Panc1 (cell line): ENCODE data around the gene SEC11A. TPM values are rescaled to one million over a fixed set of nuclear protein-coding genes. Genes with fewer than 3 reads are reported as not detected.

ENCODE experiments used
- ATAC-seq: fragments of 200-7000 bp; cut with Tn5 transposase; 2 replicates; pipeline ENCODE4 v1.9.1; 2020; ENCODE audit warnings: mild to moderate bottlenecking, moderate library complexity
- BruUV-seq: library from RNA; stranded (reverse); fragments of 400-500 nt; replicated peaks from 2 replicates; lab custom pipeline; 2021; lab: Mats Ljungman, UMichigan
- CTCF ChIA-PET: fragments of 300-600 bp; sonication (Branson Sonifier 250); formaldehyde crosslinking; loops from one replicate; lab custom pipeline; 2022; ENCODE audit warnings: antibody characterized with exemption; lab: Charles Lee
- POLR2A ChIA-PET: fragments of 300-600 bp; sonication (Branson Sonifier 250); formaldehyde crosslinking; loops from one replicate; lab custom pipeline; 2022; ENCODE audit warnings: antibody characterized with exemption; lab: Charles Lee
- DNase-seq: peaks from one replicate; pipeline ENCODE4 v3.0.0-alpha.2; 2010; ENCODE audit warnings: low read depth, low spot score
- H3K27ac ChIP-seq: 2 replicates; pipeline ENCODE4 v1.5.1; 2011; ENCODE audit warnings: mild to moderate bottlenecking, low read length, inconsistent platforms
- H3K27me3 ChIP-seq: fragments of 200-500 bp; sonication (Bioruptor generic); 2 replicates; pipeline ENCODE4 v1.6.0; 2014; ENCODE audit warnings: low read length, inconsistent platforms; ENCODE audit not compliant: control insufficient read depth, insufficient read depth
- H3K36me3 ChIP-seq: fragments of 200-500 bp; sonication (Bioruptor generic); 2 replicates; pipeline ENCODE4 v1.5.1; 2014; ENCODE audit warnings: inconsistent platforms, mild to moderate bottlenecking, low read length, moderate library complexity; ENCODE audit not compliant: control insufficient read depth, insufficient read depth
- H3K4me1 ChIP-seq: 2 replicates; pipeline ENCODE4 v1.5.1; 2011; ENCODE audit warnings: inconsistent platforms, mild to moderate bottlenecking, low read length, moderate library complexity; ENCODE audit not compliant: control insufficient read depth, insufficient read depth
- H3K4me3 ChIP-seq, 2 experiments: 2 replicates each; pipeline ENCODE4 v1.5.1; 2011 to 2012; ENCODE audit warnings: low read depth in 2 of 2, low read length in 2 of 2, mild to moderate bottlenecking in 2 of 2, inconsistent platforms in 1 of 2, moderate library complexity in 1 of 2
- H3K9me3 ChIP-seq: fragments of 200-500 bp; sonication (Bioruptor generic); 2 replicates; pipeline ENCODE4 v1.5.1; 2014; ENCODE audit warnings: low read depth, mild to moderate bottlenecking, inconsistent platforms, low read length, moderate library complexity; ENCODE audit not compliant: control insufficient read depth, insufficient read depth
- CTCF ChIP-seq: fragments of 450-650 bp; IDR thresholded peaks from 2 replicates; pipeline ENCODE4 v1.5.1; 2017; ENCODE audit warnings: mild to moderate bottlenecking
- POLR2AphosphoS5 ChIP-seq: IDR thresholded peaks from 2 replicates; pipeline ENCODE4 v1.6.1; 2012; ENCODE audit warnings: mild to moderate bottlenecking, low read depth, low read length, moderate library complexity
- REST ChIP-seq, 2 experiments: IDR thresholded peaks; 2 replicates each; pipeline ENCODE4 v1.6.1; 2011 to 2012; ENCODE audit warnings: low read depth in 2 of 2, control low read depth in 1 of 2, low read length in 1 of 2, mild to moderate bottlenecking in 1 of 2, moderate library complexity in 1 of 2; ENCODE audit not compliant: insufficient read depth in 1 of 2
- SIN3A ChIP-seq: IDR thresholded peaks from 2 replicates; pipeline ENCODE4 v1.6.1; 2012; ENCODE audit warnings: low read depth, mild to moderate bottlenecking, low read length, moderate library complexity, borderline replicate concordance; ENCODE audit not compliant: insufficient read depth
- TCF7L2 ChIP-seq: IDR thresholded peaks from 2 replicates; pipeline ENCODE4 v1.6.1; 2011; ENCODE audit warnings: mild to moderate bottlenecking, low read depth, low read length, inconsistent platforms
- in situ Hi-C: cut with HindIII; loops from 2 replicates; pipeline ENCODE4 v1.10.0; 2016; ENCODE audit warnings: low sequenced_read_pairs, low pct_unique_long_range_greater_than_20kb
- intact Hi-C: fragments of 100-400 bp; cut with micrococcal nuclease; formaldehyde crosslinking; loops from one replicate; pipeline ENCODE4 v1.10.0; 2022; ENCODE audit not compliant: unreplicated experiment
- total RNA-seq: library from RNA; stranded (reverse); gene quantifications from one replicate; pipeline ENCODE4 v1.2.1, GENCODE V29; 2021; ENCODE audit not compliant: unreplicated experiment

The SEC11A gene
- total RNA-seq, 1 experiment from 2014 or later = 164 TPM

GRCh38 chr15:84765675-84766074 is 49.7 kb upstream of the SEC11A start:
- ATAC-seq (no peak), DNase-seq (no peak)
- POLR2A ChIA-PET = no interaction called here
- CTCF ChIA-PET = interaction anchor here (0.7 kb wide), 1 partner anchor 307 kb away, joined by 7 read pairs; no protein-coding TSS in a partner anchor
- H3K27me3 ChIP-seq = no peaks in the 10 kb centered on the region
- no peak overlapping the region for H3K4me3 ChIP-seq
- intact Hi-C loops = no loop called here
- BruUV-seq = no TSS peak
- no peak overlapping the region for H3K27ac ChIP-seq
- H3K36me3 ChIP-seq = no peaks in the 10 kb centered on the region
- no peaks in the 10 kb centered on the region for H3K4me1 ChIP-seq
- TF ChIP-seq CTCF (no peak), POLR2AphosphoS5 (no peak), REST (IDR thresholded peaks at IDR 0.05; ENCODE audit: insufficient read depth in 1 of 2, low read depth in 2 of 2, low read length in 1 of 2) (no peak), TCF7L2 (no peak), SIN3A (no peak)
- in situ Hi-C loops = no loop called here
- H3K9me3 ChIP-seq = no peaks in the 10 kb centered on the region

GRCh38 chr15:84764989-84765388 is 49.0 kb upstream of the SEC11A start:
- CTCF ChIA-PET = no interaction called here
- H3K27ac ChIP-seq = no peak overlapping the region

More at GRCh38 chr15:84764989-84765388, 49.0 kb upstream of the SEC11A start:
- Histone ChIP-seq H3K36me3 (no peaks in the 10 kb centered on the region), H3K4me3 (no peak overlapping the region), H3K4me1 (no peaks in the 10 kb centered on the region), H3K27me3 (no peaks in the 10 kb centered on the region), H3K9me3 (no peaks in the 10 kb centered on the region)
- ATAC-seq = no peak
- intact Hi-C loops = no loop called here
- in situ Hi-C loops = no loop called here
- TF ChIP-seq SIN3A = no peak
- no peak for TF ChIP-seq POLR2AphosphoS5
- no peak for TF ChIP-seq REST (IDR thresholded peaks at IDR 0.05; ENCODE audit: insufficient read depth in 1 of 2, low read depth in 2 of 2, low read length in 1 of 2)
- TF ChIP-seq CTCF = no peak
- TF ChIP-seq TCF7L2 = no peak
- POLR2A ChIA-PET = no interaction called here
- BruUV-seq = no TSS peak
- DNase-seq = no peak
